Thoracic aorta (tissue), 2 donors: ENCODE data around the gene SNED1. TPM values are rescaled to one million over a fixed set of nuclear protein-coding genes. Genes with fewer than 3 reads are reported as not detected.

ENCODE experiments used
- ATAC-seq: fragments of 150-250 bp; one replicate; pipeline ENCODE4 v1.8.0; 2017; ENCODE audit warnings: low read depth; ENCODE audit not compliant: insufficient number of reproducible peaks, low FRiP score
- DNase-seq: peaks from one replicate; pipeline ENCODE4 v3.0.0-alpha.2; 2020; ENCODE audit warnings: low spot score
- H3K27ac ChIP-seq, 2 donors: fragments of 200-600 bp; sonication (generic); 1 replicate in 1 of 2; 2 replicates in 1 of 2; pipeline ENCODE4 v1.5.1; 2016; ENCODE audit warnings: mild to moderate bottlenecking in 2 of 2, moderate library complexity in 2 of 2
- H3K27me3 ChIP-seq: fragments of 200-600 bp; sonication (generic); replicated peaks from 2 replicates; pipeline ENCODE4 v1.6.0; 2016; ENCODE audit warnings: mild to moderate bottlenecking; ENCODE audit not compliant: insufficient read depth
- H3K36me3 ChIP-seq: fragments of 200-600 bp; sonication (generic); one replicate; pipeline ENCODE4 v1.5.1; 2016
- H3K4me1 ChIP-seq, 2 donors: fragments of 200-600 bp; sonication (generic); 1 replicate in 1 of 2; 2 replicates in 1 of 2; pipeline versions ENCODE4 v1.5.1 to v1.6.0; 2016; ENCODE audit warnings: low read depth in 2 of 2, mild to moderate bottlenecking in 1 of 2; ENCODE audit not compliant: control insufficient read depth in 1 of 2
- H3K4me3 ChIP-seq: fragments of 200-600 bp; sonication (generic); 2 replicates; pipeline ENCODE4 v1.5.1; 2016; ENCODE audit warnings: mild to moderate bottlenecking
- H3K9me3 ChIP-seq: fragments of 200-600 bp; sonication (generic); 2 replicates; pipeline ENCODE4 v1.5.1; 2016
- total RNA-seq, 2 donors: library from RNA; depleted of rRNA; stranded (reverse); fragments of >200 nt; gene quantifications; one replicate each; pipeline versions ENCODE4 v1.1.0 to v1.2.3, GENCODE V29; 2016
- TF ChIP-seq, protein P1 (sequence below): fragments of 200-600 bp; sonication (generic); IDR thresholded peaks from one replicate; pipeline ENCODE4 v1.5.1; 2019; ENCODE audit warnings: antibody characterized with exemption

SNED1 gene
- total RNA-seq, 2 donors from 2014 or later: 133 to 206 TPM

DNA sequence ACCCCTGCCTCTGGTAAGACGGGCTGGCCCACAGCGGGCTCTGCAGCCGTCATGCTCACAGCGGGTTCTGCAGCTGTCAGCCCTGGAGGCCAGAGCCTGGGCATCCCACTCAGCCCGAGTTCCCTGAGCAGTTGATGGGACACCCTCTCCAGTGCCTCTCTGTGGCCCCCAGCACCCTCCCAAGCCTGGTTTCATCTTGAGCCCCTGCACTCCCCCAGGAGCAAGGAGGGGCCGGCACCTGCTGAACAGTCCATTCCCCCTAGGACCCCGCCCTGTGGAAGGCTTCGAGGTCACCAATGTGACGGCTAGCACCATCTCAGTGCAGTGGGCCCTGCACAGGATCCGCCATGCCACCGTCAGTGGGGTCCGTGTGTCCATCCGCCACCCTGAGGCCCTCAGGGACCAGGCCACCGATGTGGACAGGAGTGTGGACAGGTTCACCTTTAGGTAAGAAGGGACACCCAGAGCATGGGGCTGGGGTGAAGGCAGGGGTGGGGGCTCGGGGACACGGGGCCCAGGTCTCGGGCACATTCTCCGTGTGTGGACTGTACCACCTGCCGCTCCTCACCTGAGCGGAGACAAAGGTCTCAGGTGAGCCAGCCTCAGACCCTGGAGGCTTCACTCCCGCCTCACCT is 69.2 kb downstream of the SNED1 start:
- Histone ChIP-seq H3K4me3 (no peak overlapping the region), H3K27ac (no peak overlapping the region), H3K9me3 (no peaks in the 10 kb centered on the region), H3K27me3 (no peaks in the 10 kb centered on the region), H3K4me1 (peaks cover 0 to 10% of the 10 kb centered on the region in 2 donors), H3K36me3 (peaks cover 66% of the 10 kb centered on the region)
- TF ChIP-seq, protein P1, sequence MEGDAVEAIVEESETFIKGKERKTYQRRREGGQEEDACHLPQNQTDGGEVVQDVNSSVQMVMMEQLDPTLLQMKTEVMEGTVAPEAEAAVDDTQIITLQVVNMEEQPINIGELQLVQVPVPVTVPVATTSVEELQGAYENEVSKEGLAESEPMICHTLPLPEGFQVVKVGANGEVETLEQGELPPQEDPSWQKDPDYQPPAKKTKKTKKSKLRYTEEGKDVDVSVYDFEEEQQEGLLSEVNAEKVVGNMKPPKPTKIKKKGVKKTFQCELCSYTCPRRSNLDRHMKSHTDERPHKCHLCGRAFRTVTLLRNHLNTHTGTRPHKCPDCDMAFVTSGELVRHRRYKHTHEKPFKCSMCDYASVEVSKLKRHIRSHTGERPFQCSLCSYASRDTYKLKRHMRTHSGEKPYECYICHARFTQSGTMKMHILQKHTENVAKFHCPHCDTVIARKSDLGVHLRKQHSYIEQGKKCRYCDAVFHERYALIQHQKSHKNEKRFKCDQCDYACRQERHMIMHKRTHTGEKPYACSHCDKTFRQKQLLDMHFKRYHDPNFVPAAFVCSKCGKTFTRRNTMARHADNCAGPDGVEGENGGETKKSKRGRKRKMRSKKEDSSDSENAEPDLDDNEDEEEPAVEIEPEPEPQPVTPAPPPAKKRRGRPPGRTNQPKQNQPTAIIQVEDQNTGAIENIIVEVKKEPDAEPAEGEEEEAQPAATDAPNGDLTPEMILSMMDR: no peak
- no peak for ATAC-seq
- DNase-seq: no peak

DNA sequence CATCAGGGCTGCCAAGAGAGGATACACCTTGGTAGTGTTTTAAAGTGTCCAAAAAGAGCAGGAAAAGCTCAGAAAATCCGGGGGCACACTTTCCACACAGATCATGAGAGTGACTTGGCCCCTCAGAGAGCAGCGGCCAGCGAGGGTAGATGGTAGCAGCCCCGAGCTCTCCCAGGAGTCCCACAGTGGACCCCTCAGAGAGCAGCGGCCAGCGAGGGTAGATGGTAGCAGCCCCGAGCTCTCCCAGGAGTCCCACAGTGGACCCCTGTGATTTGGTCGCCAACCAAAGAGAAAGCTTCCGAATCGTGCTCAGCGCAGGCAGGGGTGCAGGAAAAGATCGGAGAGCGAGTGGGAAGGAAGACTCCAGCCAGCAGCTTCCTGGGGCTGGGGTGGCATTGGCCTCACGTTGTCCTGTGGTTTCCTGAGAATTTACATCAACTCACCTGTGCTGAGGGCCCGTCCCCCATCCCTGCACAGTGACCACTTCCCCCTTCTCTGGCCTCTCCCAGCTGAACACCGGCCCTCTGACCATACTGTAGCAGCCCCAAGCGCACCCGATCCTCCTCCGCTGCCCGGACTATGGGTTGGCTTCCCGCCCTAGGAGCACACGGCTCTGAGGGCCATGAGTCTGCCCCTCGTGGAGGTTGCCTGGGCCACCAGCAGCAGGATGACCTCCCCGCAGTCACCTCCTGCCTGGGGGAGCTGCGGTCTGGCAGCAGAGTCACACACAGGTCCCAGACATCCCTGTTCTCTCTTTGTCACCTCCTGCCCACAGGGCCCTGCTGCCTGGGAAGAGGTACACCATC is 69.9 kb downstream of the SNED1 start:
- H3K27ac ChIP-seq: no peak overlapping the region
- H3K4me1 ChIP-seq: peaks cover 0 to 6% of the 10 kb centered on the region in 2 donors
- peaks cover 69% of the 10 kb centered on the region for H3K36me3 ChIP-seq
- no peaks in the 10 kb centered on the region for H3K9me3 ChIP-seq
- TF ChIP-seq, protein P1: no peak
- no peaks in the 10 kb centered on the region for H3K27me3 ChIP-seq
- DNase-seq (no peak), ATAC-seq (no peak)
- H3K4me3 ChIP-seq: no peak overlapping the region

DNA sequence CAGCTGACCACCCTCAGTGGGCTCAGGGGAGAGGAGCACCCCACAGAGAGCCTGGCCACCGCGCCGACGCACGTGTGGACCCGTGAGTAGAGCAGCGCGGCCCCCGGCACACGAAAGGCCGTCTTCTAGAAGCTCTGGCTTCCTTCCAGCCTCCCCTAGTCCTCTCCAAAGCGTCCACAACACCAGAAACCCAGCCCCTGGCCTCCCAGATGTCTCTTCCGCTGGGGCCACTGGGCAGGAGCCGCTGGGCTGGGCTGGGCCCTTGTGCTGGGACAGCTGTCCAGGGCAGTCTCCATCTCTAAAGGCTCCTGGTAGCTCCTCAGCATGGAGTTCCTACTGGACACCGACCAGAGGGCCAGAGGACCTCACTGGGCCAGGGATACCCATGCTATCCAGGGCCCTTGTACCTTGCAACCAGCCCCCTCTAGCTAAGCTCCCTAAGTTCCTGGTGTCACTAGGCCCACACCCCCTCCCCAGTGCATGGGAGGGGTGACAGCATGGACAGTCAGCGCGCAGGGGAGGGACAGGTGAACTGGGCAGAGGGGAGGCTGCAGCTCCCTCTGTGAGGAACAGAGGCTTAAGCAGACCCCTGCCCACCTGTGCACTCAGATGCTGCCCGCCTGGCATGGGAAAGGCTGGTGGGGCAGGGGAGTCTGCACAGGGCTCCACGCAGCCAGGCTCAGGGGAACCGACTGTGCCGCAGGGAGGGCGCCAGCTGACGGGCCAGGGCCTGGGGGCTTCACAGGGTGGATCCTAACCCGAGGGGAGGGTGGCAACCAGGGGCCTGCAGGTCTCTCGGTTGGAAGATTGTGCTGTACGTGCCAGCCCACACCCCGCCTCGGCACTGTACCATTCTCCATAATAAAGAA is 70.8 kb downstream of the SNED1 start:
- no peak for ATAC-seq
- no peaks in the 10 kb centered on the region for H3K27me3 ChIP-seq
- H3K36me3 ChIP-seq: peaks cover 75% of the 10 kb centered on the region
- DNase-seq: no peak
- no peaks in the 10 kb centered on the region for H3K9me3 ChIP-seq
- H3K4me3 ChIP-seq: no peak overlapping the region
- TF ChIP-seq, protein P1: no peak
- no peak overlapping the region for H3K27ac ChIP-seq
- no peaks in the 10 kb centered on the region for H3K4me1 ChIP-seq

DNA sequence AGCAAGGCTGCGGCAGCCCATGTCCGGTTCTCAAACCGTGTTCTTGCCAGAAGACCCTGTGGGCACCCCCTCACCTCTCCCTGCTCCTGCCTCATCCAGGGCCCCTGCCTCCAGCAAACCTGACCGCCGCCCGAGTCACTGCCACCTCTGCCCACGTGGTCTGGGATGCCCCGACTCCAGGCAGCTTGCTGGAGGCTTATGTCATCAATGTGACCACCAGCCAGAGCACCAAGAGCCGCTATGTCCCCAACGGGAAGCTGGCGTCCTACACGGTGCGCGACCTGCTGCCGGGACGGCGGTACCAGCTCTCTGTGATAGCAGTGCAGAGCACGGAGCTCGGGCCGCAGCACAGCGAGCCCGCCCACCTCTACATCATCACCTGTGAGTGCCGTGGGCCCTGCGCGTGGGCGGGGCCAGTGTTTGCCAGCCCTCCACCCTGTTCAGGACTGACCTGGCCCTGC is 71.4 kb downstream of the SNED1 start:
- Histone ChIP-seq H3K9me3 (no peaks in the 10 kb centered on the region), H3K4me1 (no peaks in the 10 kb centered on the region), H3K27ac (no peak overlapping the region), H3K36me3 (peaks cover 79% of the 10 kb centered on the region), H3K4me3 (no peak overlapping the region), H3K27me3 (no peaks in the 10 kb centered on the region)
- DNase-seq (no peak), ATAC-seq (no peak)
- TF ChIP-seq, protein P1: no peak

DNA sequence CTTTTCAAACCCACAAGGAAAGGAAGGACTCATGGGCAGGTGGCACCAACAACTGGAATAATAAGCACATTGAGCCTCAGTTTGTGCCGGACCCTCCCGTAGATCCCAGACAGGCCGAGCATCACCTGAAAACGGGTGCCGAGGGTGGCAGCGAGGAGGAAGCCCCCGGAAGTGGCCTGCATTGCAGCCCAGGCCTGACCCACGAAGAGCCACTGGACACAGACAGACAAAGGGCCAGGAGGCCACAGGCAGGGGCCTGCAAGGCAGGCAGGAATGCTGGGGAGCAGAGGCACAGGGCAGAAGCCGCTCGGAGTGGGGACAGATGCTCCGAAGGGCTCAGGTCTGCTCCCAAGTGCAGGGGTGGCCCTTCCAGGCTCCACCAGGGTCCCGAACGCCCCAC is 71.9 kb downstream of the SNED1 start:
- H3K9me3 ChIP-seq: no peaks in the 10 kb centered on the region
- H3K27me3 ChIP-seq: no peaks in the 10 kb centered on the region
- H3K4me1 ChIP-seq: no peaks in the 10 kb centered on the region
- H3K4me3 ChIP-seq: no peak overlapping the region
- no peak overlapping the region for H3K27ac ChIP-seq
- DNase-seq (no peak), ATAC-seq (no peak)
- TF ChIP-seq, protein P1: no peak
- peaks cover 79% of the 10 kb centered on the region for H3K36me3 ChIP-seq
